Renal cortical epithelial cell (primary cell): ENCODE results near the gene GSTA3. TPM values are rescaled to one million over a fixed set of nuclear protein-coding genes. Genes with fewer than 3 reads are reported as not detected.
"Not testable (repeated sequence)": the region's sequence is repeated elsewhere in the genome, so short reads cannot be mapped to it uniquely, and the experiment has no call there.

Experiments
- DNase-seq: peaks from one replicate; pipeline ENCODE4 v3.0.0-alpha.2; 2011; ENCODE audit warnings: low read depth
- total RNA-seq: library from RNA; depleted of rRNA; stranded (reverse); fragments of >200 nt; gene quantifications from 2 replicates; pipeline ENCODE4 v1.2.3, GENCODE V29; 2014

Gene GSTA3
- total RNA-seq: not detected in 2 replicates

GRCh38 chr6:52909531-52909930 is at the start of gene GSTA3:
Gene GSTA3 (minus strand): TSS chr6:52909698. CDS start chr6:52905834, 3,864 bp downstream.
- no peak for DNase-seq

GRCh38 chr6:52958546-52959255 is 49.2 kb upstream of the GSTA3 start:
- no peak for DNase-seq

DNA sequence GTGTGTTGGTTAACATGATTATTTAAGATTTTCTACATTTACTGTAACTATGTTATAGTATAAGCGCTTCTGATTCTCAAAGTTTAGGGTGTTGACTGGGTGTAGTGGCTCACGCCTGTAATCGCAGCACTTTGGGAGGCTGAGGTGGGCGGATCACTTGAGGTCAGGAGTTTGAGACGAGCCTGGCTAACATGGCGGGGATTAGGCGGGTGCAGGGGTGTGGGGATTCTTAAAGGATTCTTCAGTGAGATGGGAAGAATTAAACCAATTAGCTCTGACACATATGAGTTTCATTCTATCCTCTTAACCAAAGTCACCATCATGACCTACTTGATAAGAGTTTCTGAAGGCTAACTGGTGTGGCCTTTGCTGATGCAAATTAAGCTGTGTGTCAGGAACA is 46.4 kb upstream of the GSTA3 start:
- no peak for DNase-seq

DNA sequence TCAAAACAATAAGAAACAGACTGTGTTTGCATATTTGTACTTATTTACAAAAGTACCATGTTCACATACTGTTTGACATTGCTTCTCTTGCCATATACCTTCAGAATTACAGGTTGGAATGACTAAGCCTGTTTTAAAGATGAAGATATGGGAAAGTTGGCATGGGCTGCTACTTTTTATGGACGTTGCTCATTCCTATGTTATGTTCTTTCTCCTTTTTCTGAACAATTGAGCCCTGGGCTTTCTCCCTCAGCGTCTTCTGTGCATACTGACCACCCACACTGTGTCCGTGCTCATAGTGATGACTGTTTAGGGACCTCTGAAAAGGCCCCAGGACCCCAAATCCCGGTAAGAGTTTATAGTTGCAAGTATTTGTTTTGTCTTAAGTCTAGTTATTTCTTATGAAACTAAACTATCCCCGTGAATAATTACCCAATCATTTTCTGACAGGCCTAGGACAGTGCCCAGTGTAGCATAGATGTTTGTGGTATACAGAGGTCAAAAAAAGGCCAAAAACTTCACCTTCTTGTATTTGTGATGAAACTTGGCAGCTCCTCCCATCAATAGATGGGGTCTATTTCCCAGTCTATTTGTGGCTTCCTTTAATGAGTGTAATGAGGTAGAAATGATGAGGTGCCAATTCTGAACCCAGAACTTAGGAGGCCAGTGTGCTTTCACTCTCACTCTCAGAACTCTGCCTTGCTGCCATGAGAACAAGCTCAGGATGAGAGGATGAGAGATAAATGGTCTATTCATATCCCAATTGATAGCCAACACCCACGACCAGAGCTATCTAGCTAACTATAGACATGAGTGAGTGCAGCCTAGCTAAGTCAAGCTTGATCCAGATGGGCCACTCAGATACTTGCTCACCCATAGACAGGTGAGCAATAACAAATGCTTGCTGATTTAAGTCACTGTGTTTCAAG is 44.7 kb upstream of the GSTA3 start:
- DNase-seq: peak; percentile 66

DNA sequence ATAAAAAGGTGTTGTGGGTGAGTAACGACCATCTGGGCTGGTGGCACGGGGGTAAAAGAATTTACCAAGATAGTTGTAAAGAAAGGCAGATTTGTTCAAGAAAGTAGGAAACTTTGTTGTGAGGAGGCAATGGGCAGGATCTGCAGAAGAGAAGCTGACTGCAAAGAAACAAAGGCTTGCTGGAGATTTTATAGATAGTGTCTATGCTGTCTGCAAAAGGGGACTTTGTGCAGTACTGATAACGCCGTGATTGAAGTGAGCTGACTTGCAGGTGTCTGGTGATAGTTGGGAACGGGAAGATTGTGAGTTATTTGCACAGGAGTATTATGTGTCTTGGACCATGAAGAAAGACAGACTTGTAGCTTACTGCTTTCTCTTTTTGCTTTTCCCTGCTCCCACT is 36.8 kb upstream of the GSTA3 start:
- DNase-seq: no peak

DNA sequence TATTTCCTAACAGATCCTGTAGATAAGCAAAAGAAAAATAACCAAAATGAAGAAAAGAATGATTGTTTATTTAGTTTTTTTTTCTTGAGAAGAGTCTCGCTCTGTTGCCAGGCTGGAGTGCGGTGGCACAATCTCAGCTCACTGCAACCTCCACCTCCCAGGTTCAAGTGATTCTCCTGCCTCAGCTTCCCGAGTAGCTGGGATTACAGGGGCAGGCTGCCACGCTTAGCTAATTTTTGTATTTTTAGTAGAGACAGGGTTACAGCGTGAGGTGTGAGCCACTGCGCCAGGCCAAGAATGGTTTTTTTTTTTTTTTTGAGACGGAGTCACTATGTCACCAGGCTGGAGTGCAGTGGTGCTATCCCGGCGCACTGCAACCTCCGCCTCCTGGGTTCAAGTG is 33.3 kb upstream of the GSTA3 start:
- DNase-seq: not testable (repeated sequence)

DNA sequence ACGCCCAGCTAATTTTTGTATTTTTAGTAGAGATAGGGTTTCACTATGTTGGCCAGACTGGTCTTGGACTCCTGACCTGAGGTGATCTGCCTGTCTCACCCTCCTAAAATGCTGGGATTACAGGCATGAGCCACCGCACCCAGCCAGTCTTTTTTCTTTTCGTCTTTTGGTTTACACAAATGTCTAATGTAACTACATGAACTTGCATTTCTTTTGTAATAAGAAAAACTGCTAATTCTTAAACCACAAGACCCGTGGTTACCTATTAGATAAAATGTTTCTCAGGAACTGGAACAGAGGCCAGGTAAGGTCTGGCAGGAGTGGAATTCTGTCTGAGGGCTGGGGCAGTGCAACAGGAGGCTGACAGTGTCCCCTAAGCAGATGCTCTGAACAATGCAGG is 32.7 kb upstream of the GSTA3 start:
- no peak for DNase-seq

- peak; percentile 91 for DNase-seq
These were observed 28.4 kb upstream of the GSTA3 start for GRCh38 chr6:52937908-52938307.

GRCh38 chr6:52933778-52934177 is 24.3 kb upstream of the GSTA3 start:
- DNase-seq: no peak

DNA sequence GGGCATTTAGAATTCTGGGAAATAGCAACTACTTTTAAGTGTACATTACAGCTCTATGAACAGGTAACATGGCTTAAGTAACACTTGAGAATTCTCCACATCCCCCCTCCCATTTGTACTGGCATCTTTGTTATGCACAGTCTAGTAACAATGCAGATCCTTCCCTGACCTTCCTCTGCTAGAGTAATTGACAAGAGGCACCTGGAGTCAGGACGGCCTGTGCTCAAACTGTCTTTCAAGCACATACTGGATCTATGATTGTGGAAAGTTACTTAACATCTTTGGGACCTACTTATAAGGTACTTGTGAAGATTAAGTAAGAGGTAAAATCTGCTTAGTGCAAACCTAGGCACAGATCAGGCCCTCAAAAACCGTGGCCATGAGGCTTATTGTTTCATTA is 21.9 kb upstream of the GSTA3 start:
- DNase-seq: no peak

GRCh38 chr6:52929321-52930164 is 20.0 kb upstream of the GSTA3 start:
- peak; percentile 82 for DNase-seq

GRCh38 chr6:52927451-52927850 is 18.0 kb upstream of the GSTA3 start:
- DNase-seq: no peak

DNA sequence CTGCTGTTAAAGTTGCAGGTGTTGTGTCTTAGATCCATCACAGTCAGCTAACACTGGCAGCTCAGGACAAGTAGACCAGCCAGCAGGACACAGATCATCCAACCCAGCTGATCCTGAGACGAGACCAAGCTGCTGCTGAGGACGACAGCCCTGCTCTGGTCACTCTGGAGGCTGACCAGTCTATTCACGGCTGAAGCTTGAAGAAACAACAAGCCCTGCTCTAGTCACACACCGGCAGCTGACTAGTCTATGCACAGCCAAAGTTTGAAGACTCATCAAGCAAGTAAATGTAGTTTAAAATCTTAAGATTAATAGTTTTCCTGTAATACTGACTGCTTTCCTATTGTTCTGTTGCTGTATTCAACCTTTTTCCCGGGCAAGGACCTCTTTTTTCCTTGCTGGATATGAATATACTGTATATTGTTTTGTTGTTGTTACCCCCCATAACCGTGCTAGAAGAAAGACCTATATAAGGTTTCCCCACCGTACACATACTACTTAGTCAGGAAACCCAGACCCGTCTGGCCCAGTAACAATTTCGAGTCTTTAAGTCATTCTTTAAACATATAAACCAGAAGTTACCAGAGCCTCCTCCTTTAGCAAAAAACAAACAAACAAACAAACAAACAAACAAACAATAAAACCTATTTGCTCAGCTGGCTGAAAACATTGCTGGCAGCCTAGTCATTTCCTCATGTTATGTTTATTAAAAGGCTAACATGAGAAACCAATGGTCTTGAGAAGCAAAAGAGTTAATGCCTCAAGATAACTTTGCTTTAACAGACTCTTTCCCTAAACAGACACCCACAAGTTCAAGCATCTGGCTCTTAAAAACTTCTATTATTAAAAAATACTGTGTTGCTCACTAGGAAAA is 16.7 kb upstream of the GSTA3 start:
- no peak for DNase-seq

DNA sequence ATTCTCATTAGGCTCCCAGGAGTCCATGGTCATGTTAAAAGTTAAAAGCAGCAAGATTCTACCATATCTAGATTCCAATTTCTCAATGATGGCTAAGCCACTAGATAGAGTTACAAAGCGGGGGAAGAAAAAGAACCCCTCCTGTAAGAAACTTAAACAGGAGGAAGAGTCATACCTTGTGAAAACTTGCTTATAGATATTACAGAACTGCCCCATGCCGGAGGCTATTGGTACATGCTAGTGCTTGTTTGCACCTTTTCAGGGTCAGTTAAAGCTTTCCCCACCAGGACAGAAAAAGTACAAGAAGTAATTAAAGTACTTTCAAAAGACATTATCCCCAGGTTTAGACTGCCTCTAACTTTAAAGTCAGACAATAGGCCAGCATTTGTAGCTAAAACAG is 15.5 kb upstream of the GSTA3 start:
- no peak for DNase-seq

DNA sequence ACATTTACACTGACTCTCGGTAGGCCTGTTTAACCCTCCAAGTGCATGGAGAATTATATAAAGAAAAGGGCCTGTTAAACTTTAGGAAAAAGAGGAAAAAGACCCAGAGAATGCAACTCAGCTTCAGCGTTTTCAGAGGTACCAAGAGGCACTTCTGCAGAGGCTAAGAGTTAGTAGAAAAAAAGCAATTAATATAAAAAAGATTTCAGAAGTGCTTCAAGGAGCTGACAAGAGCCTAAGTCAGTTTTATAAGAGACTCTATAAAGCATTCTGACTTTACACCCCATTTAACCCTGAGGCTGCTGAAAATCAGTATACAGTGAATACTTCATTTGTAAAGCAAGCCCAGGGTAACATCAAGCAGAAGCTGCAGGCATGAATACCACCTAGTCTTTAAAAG is 14.2 kb upstream of the GSTA3 start:
- DNase-seq: not testable (repeated sequence)

DNA sequence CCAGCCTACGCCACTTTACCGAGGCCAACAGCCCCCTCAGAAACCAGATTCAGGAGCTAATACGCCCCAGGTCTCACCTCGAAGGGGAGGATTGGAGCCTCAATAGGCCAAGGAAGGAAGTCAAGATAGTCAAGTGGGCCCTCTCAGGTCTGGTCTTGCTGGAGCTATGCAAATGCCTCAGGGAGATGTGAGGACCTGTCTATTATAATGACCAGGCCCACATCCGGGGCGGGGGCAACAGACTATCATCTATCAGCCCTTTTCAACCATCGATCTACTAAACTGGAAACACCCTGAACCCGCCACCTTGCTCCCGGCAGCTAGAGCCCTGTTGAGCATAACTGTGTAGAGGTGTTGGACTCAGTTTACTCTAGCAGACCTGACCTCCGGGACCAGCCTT is 12.7 kb upstream of the GSTA3 start:
- DNase-seq: no peak

DNA sequence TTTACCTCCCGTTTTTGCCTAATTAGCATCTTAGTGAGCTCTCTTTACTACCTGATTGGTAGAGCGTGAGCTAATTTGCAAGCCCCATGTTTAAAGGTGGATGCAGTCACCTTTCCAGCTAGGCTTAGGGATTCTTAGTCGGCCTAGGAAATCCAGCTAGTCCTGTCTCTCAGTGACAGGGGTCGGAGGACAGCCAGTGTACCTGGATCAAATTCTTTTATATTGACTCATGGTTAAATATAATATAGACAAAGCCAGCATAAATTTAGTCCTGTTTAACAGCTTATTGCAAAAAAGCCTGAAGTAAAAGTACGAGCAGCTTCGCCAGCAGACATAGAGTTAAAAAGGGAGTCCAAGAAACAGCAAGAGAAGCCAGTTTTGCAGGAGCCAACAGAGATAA is 12.2 kb upstream of the GSTA3 start:
- DNase-seq: no peak

DNA sequence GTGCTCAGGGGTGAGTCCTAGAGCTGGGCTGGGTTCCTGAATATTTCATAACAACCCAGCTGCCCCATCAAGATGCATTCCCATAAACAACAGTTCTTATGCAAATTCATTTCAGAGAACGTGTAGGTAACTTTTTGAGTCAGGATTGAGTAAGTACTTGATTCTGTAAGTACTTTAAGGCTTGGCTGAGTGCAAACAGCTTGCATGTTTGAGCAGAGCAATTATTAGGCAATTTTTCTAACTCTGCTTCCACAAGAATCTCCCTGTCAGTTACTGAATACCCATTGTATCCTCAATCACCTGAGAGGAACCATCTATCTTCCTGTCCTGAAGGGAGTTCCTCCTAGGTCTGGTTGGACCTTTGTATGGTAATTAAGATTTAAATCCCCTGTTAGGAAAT is 10.0 kb upstream of the GSTA3 start:
- peak; percentile 69 for DNase-seq

DNA sequence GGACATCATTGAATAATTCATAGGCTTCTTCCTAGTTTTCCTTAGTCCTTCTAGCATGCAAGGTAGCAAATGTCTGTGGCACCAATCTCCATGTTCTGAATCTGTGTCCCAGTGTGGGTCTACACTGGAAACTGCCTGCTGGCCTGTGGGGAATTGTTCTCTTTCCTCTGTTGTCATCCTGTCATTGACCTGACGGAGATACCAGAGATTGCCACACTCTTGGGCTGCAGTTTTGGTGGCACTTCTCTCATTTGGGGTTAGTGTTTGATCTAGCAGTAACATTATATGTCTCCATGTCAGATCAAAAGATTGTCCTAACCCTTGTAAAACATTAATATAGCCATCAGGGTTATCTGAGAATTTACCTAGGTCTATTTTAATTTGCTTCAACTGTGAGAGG is 9.3 kb upstream of the GSTA3 start:
- DNase-seq: not testable (repeated sequence)

- DNase-seq: peak; percentile 89
These were observed 8.7 kb upstream of the GSTA3 start for GRCh38 chr6:52918027-52918686.

- peak; percentile 59 for DNase-seq
These were observed 5.0 kb upstream of the GSTA3 start for GRCh38 chr6:52914516-52914915.
